GM21423 (cell line): ENCODE results near the gene CXorf38.

Experiments used
- ATAC-seq: cut with Tn5 transposase; IDR thresholded peaks from one replicate; pipeline ENCODE4 v1.9.1; 2021; ENCODE audit warnings: mild to moderate bottlenecking, moderate library complexity; ENCODE audit not compliant: unreplicated experiment

CXorf38 gene

GRCh38 chrX:40647307-40648197 lies at the start of gene CXorf38:
CXorf38 (minus strand) TSS chrX:40647561; CDS start chrX:40647520, 41 bp downstream.
- ATAC-seq = peak; percentile 64

GRCh38 chrX:40694802-40695201 lies 47.4 kb upstream of the CXorf38 start:
- ATAC-seq = no peak

- no peak for ATAC-seq
These were observed 41.6 kb upstream of the CXorf38 start for GRCh38 chrX:40688929-40689328.

GRCh38 chrX:40687169-40687568 lies 39.8 kb upstream of the CXorf38 start:
- ATAC-seq = no peak

GRCh38 chrX:40685362-40685918 lies 38.1 kb upstream of the CXorf38 start:
- no peak for ATAC-seq

- ATAC-seq = no peak
These were observed 36.7 kb upstream of the CXorf38 start for GRCh38 chrX:40684092-40684491.

GRCh38 chrX:40683245-40683644 lies 35.9 kb upstream of the CXorf38 start:
- no peak for ATAC-seq

GRCh38 chrX:40671126-40671525 lies 23.8 kb upstream of the CXorf38 start:
- ATAC-seq = no peak

- ATAC-seq = no peak
These were observed 16.7 kb upstream of the CXorf38 start for GRCh38 chrX:40663880-40664630.

GRCh38 chrX:40663078-40663740 lies 15.8 kb upstream of the CXorf38 start:
- ATAC-seq = no peak

GRCh38 chrX:40661489-40661888 lies 14.1 kb upstream of the CXorf38 start:
- ATAC-seq = no peak

GRCh38 chrX:40660381-40660780 lies 13.0 kb upstream of the CXorf38 start:
- ATAC-seq = no peak

- ATAC-seq = no peak
These were observed 6.2 kb upstream of the CXorf38 start for GRCh38 chrX:40653535-40653934.

GRCh38 chrX:40652664-40653063 lies 5.3 kb upstream of the CXorf38 start:
- ATAC-seq = no peak

GRCh38 chrX:40651620-40652223 lies 4.4 kb upstream of the CXorf38 start:
- no peak for ATAC-seq

GRCh38 chrX:40646489-40647306 lies 663 bp downstream of the CXorf38 start:
- peak; percentile 17 for ATAC-seq

GRCh38 chrX:40644821-40645358 lies 2.5 kb downstream of the CXorf38 start:
- ATAC-seq = peak; percentile 35

GRCh38 chrX:40644176-40644575 lies 3.2 kb downstream of the CXorf38 start:
- no peak for ATAC-seq

GRCh38 chrX:40637687-40638086 lies 9.7 kb downstream of the CXorf38 start:
- no peak for ATAC-seq

GRCh38 chrX:40632199-40632598 lies 15.2 kb downstream of the CXorf38 start:
- no peak for ATAC-seq
